SU-DHL-6 (cell line): Measurements from ENCODE around the gene DLG2.

Experiments
- CTCF ChIP-seq: fragments of 200-600 bp; sonication (generic); IDR thresholded peaks from one replicate; pipeline ENCODE4 v1.5.1; 2017; ENCODE audit warnings: antibody characterized with exemption, mild to moderate bottlenecking, low read length, moderate library complexity; ENCODE audit not compliant: insufficient read depth, poor library complexity, severe bottlenecking
- EZH2phosphoT487 ChIP-seq: fragments of 200-600 bp; sonication (generic), shearing (Covaris generic); conservative IDR thresholded peaks from 2 replicates; pipeline ENCODE4 v1.6.1; 2018; ENCODE audit warnings: mild to moderate bottlenecking, antibody characterized with exemption, low read length, moderate library complexity, mixed read lengths

DNA sequence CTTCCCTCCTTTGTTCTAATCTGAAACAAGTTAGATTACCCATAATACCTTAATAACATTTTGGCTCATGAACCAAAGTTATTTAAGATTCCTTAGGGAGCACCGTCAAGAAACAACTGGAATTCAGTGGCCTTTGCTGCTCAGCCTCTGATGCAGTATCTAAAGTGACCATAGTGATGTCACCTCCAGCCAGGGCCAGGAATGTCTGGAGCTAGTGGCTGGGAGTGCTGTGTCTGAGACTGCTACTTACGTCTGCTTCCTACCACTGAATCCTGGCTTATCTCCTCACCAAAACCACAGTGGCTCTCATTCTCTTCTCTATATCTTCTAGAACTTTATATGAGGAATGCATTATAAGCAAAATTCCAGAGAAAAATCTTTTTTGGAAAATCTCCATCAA is 658.0 kb downstream of the DLG2 start:
- no peak for TF ChIP-seq CTCF
- TF ChIP-seq EZH2phosphoT487, result no peak
